ENCODE measurements around the gene NFKB1. TPM values are rescaled to one million over a fixed set of nuclear protein-coding genes. Genes with fewer than 3 reads are reported as not detected.

NFKB1 gene
- total and polyA plus RNA-seq, 9 of the 15 experiments (the other 6 are each of a cell fraction or from before 2014, with no cell fraction given) = 2.4 to 14.5 (median 10.3) TPM

DNA sequence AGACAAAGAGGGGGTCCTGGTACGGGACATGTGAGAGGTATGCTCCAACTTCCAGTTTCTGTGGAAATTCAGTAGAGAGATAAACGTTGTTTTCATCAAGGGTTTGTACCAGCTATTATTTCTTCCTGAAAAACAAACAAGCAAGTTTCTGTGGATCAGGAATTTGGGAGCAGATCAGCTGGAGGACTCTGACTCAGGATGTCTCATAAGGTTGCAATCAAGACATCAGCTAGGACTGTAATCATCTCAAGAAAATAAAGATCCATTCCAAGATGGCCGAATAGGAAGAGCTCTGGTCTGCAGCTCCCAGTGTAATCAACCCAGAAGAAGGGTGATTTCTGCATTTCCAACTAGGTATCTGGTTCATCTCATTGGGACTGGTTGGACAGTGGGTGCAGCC lies 23.5 kb upstream of the NFKB1 start:
- TF ChIP-seq ZNF282 (CRISPR knock-in tag; IDR thresholded peaks at IDR 0.05) (no peak), POLR2B (IDR thresholded peaks at IDR 0.05; ENCODE audit: low read depth, partially characterized antibody) (no peak), ZNF644 (tag; IDR thresholded peaks at IDR 0.05; ENCODE audit: low read depth) (no peak), PTBP1 (IDR thresholded peaks at IDR 0.05; ENCODE audit: low read depth, low read length) (no peak), CCAR2 (IDR thresholded peaks at IDR 0.05; ENCODE audit: low read depth, low read length) (no peak)
- TF ChIP-seq, protein P1, sequence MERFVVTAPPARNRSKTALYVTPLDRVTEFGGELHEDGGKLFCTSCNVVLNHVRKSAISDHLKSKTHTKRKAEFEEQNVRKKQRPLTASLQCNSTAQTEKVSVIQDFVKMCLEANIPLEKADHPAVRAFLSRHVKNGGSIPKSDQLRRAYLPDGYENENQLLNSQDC (CRISPR knock-in tag; IDR thresholded peaks at IDR 0.05) = no peak
- WGBS (ENCODE audit: insufficient coverage, low coverage, missing lambda C conversion rate) = 6% methylated on average over 3 of the region's 3 CpGs
- H3K9me1 ChIP-seq (ENCODE audit: control insufficient read depth, insufficient read depth, low read length) = no peaks in the 10 kb centered on the region
- in situ Hi-C loops (cut with MboI) = no loop called here
- no peaks in the 10 kb centered on the region for H3K79me2 ChIP-seq (ENCODE audit: control insufficient read depth, insufficient read depth, low read length)
- no peak for FAIRE-seq
- CTCF ChIA-PET (ENCODE audit: low intra/inter-chr PET ratio) = no interaction called here
- H4K20me1 ChIP-seq (replicated peaks; ENCODE audit: control insufficient read depth, insufficient read depth, low read length) = no peaks in the 10 kb centered on the region
- no peaks in the 10 kb centered on the region for H3K36me3 ChIP-seq (ENCODE audit: control insufficient read depth, insufficient read depth, low read length)
- peak; percentile 56; the same call in 2 of the 3 replicates for ATAC-seq
- peaks cover 8% of the 10 kb centered on the region; the same call in 1 of the 2 replicates for H3K9me3 ChIP-seq (replicated peaks; ENCODE audit: control insufficient read depth, insufficient read depth, low read depth, low read length)
- H3K4me3 ChIP-seq = no peak overlapping the region
- H3K27ac ChIP-seq (ENCODE audit: extremely low read depth, low read depth, low read length) = no peak overlapping the region
- no peak overlapping the region for H3K9ac ChIP-seq (ENCODE audit: insufficient read depth in 1 of 2, low read depth in 2 of 2, low read length in 2 of 2)
- H3K4me2 ChIP-seq (ENCODE audit: insufficient read depth, low read length) = peak overlapping the region; percentile 60
- H3K4me1 ChIP-seq (replicated peaks in 1 of 2; ENCODE audit: control insufficient read depth in 2 of 2, insufficient read depth in 2 of 2, low read length in 2 of 2) = no peaks in the 10 kb centered on the region; a peak in 1 of 5 replicates
- intact Hi-C loops (cut with micrococcal nuclease) = no loop called here
- POLR2A ChIA-PET = interaction anchor here (0.9 kb wide), 1 partner anchor 17 kb away, joined by 3 read pairs; no protein-coding TSS in a partner anchor
- peak overlapping the region; percentile 89 for H2AFZ ChIP-seq (ENCODE audit: low read depth, low read length)
- no peaks in the 10 kb centered on the region for H3K27me3 ChIP-seq (ENCODE audit: control insufficient read depth in 2 of 2, insufficient read depth in 2 of 2, low read length in 2 of 2)
- no TSS peak for BruUV-seq (replicated peaks)
- no peak for DNase-seq (ENCODE audit: extremely low read depth in 1 of 4, low spot score in 3 of 4)

DNA sequence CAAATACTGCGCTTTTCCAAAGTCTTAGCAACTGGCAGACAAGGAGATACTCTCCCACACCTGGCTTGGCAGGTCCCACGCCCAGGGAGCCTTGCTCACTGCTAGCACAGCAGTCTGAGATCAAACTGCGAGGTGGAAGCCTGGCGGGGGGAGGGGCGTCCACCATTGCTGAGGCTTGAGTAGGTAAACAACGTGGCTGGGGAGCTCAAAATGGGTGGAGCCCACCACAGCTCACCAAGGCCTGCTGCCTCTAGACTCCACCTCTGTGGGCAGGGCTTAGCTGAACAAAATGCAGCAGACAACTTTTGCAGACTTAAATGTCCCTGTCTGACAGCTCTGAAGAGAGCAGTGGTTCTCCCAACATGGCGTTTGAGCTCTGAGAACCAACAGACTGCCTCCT lies 23.0 kb upstream of the NFKB1 start:
- peaks cover 0 to 3% of the 10 kb centered on the region in 2 experiments; a peak in 2 of 5 replicates for H3K4me1 ChIP-seq (replicated peaks in 1 of 2; ENCODE audit: control insufficient read depth in 2 of 2, insufficient read depth in 2 of 2, low read length in 2 of 2)
- no peaks in the 10 kb centered on the region for H4K20me1 ChIP-seq (replicated peaks; ENCODE audit: control insufficient read depth, insufficient read depth, low read length)
- in situ Hi-C loops (cut with MboI) (no loop called here), intact Hi-C loops (cut with micrococcal nuclease) (no loop called here)
- no peak for FAIRE-seq
- peak overlapping the region; percentile 60 for H3K4me2 ChIP-seq (ENCODE audit: insufficient read depth, low read length)
- H3K27ac ChIP-seq (ENCODE audit: extremely low read depth, low read depth, low read length) = no peak overlapping the region
- CTCF ChIA-PET (ENCODE audit: low intra/inter-chr PET ratio) = no interaction called here
- no peaks in the 10 kb centered on the region for H3K27me3 ChIP-seq (ENCODE audit: control insufficient read depth in 2 of 2, insufficient read depth in 2 of 2, low read length in 2 of 2)
- POLR2A ChIA-PET = no interaction called here
- no peak overlapping the region for H3K4me3 ChIP-seq
- WGBS (ENCODE audit: insufficient coverage, low coverage, missing lambda C conversion rate) = 5% methylated on average over 4 of the region's 7 CpGs
- no TSS peak for BruUV-seq (replicated peaks)
- H3K79me2 ChIP-seq (ENCODE audit: control insufficient read depth, insufficient read depth, low read length) = no peaks in the 10 kb centered on the region
- peaks cover 8% of the 10 kb centered on the region; the same call in 1 of the 2 replicates for H3K9me3 ChIP-seq (replicated peaks; ENCODE audit: control insufficient read depth, insufficient read depth, low read depth, low read length)
- peak; percentile 88 for ATAC-seq
- H3K9ac ChIP-seq (ENCODE audit: insufficient read depth in 1 of 2, low read depth in 2 of 2, low read length in 2 of 2) = no peak overlapping the region
- no peaks in the 10 kb centered on the region for H3K36me3 ChIP-seq (ENCODE audit: control insufficient read depth, insufficient read depth, low read length)
- peak overlapping the region; percentile 89 for H2AFZ ChIP-seq (ENCODE audit: low read depth, low read length)
- H3K9me1 ChIP-seq (ENCODE audit: control insufficient read depth, insufficient read depth, low read length) = no peaks in the 10 kb centered on the region
- peak in 3 of 4 experiments; percentile 15 to 62 (median 22) for DNase-seq (ENCODE audit: extremely low read depth in 1 of 4, low spot score in 3 of 4)
- TF ChIP-seq, protein P2, sequence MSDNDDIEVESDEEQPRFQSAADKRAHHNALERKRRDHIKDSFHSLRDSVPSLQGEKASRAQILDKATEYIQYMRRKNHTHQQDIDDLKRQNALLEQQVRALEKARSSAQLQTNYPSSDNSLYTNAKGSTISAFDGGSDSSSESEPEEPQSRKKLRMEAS (CRISPR knock-in tag; IDR thresholded peaks at IDR 0.05) = peak; percentile 40; the same call in 1 of the 2 replicates
- TF ChIP-seq YY1 (IDR thresholded peaks at IDR 0.05; ENCODE audit: borderline replicate concordance in 1 of 3, control insufficient read depth in 1 of 3, extremely low read depth in 1 of 3, insufficient read depth in 3 of 3, insufficient read length in 1 of 3, insufficient replicate concordance in 2 of 3, low read depth in 1 of 3, low read length in 2 of 3) = peak in 1 of 3 experiments; percentile 69
- peak in 1 of 2 experiments; percentile 77; a peak in 2 of 4 replicates for TF ChIP-seq FOXA3 (CRISPR knock-in tag; conservative IDR thresholded peaks at IDR 0.05 in 1 of 2, IDR thresholded peaks at IDR 0.05 in 1 of 2)
- no peak for TF ChIP-seq CBX1 (IDR thresholded peaks at IDR 0.05; ENCODE audit: low read depth)
- TF ChIP-seq, protein P3, sequence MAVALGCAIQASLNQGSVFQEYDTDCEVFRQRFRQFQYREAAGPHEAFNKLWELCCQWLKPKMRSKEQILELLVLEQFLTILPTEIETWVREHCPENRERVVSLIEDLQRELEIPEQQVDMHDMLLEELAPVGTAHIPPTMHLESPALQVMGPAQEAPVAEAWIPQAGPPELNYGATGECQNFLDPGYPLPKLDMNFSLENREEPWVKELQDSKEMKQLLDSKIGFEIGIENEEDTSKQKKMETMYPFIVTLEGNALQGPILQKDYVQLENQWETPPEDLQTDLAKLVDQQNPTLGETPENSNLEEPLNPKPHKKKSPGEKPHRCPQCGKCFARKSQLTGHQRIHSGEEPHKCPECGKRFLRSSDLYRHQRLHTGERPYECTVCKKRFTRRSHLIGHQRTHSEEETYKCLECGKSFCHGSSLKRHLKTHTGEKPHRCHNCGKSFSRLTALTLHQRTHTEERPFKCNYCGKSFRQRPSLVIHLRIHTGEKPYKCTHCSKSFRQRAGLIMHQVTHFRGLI (CRISPR knock-in tag; IDR thresholded peaks at IDR 0.05) = no peak
- TF ChIP-seq TAF15 (IDR thresholded peaks at IDR 0.05; ENCODE audit: low read depth, low read length) = no peak

Measured in K562 (cell line).